HepG2 (cell line): ENCODE results near the gene PIP4K2B. TPM values are rescaled to one million over a fixed set of nuclear protein-coding genes. Genes with fewer than 3 reads are reported as not detected.

Experiments used
- DDIT3 ChIP-seq: sonication (generic); formaldehyde crosslinking; IDR thresholded peaks from 2 replicates; pipeline ENCODE4 v1.4.0; 2020; ENCODE audit warnings: mild to moderate bottlenecking, missing genetic modification reagents
- HNRNPH1 ChIP-seq: fragments of 200-400 bp; formaldehyde crosslinking; optimal IDR thresholded peaks from 2 replicates; pipeline ENCODE3; 2017; ENCODE audit warnings: mild to moderate bottlenecking, low read depth, low read length
- IKZF4 ChIP-seq: sonication (generic); formaldehyde crosslinking; IDR thresholded peaks from 2 replicates; pipeline ENCODE4 v1.5.1; 2020; ENCODE audit warnings: borderline replicate concordance, mild to moderate bottlenecking, low read depth, missing genetic modification reagents; ENCODE audit errors: not compliant biosample characterization
- JARID2 ChIP-seq: sonication (generic); formaldehyde crosslinking; IDR thresholded peaks from 2 replicates; pipeline ENCODE4 v1.8.1; 2023; ENCODE audit warnings: missing genetic modification reagents, inconsistent platforms; ENCODE audit not compliant: insufficient replicate concordance
- MBD4 ChIP-seq: IDR thresholded peaks from 2 replicates; pipeline ENCODE4 v1.6.1; 2012; ENCODE audit warnings: low read length, inconsistent platforms, borderline replicate concordance
- MBNL3 ChIP-seq: fragments of 250-450 bp; sonication (Bioruptor Pico); conservative IDR thresholded peaks from 2 replicates; pipeline ENCODE4 v1.8.0; 2022; ENCODE audit warnings: mild to moderate bottlenecking, inconsistent platforms
- MXD1 ChIP-seq: sonication (generic); formaldehyde crosslinking; IDR thresholded peaks from 2 replicates; pipeline ENCODE4 v1.4.0; 2020; ENCODE audit warnings: mild to moderate bottlenecking, missing genetic modification reagents
- MXD4 ChIP-seq: IDR thresholded peaks from 2 replicates; pipeline ENCODE4 v1.6.1; 2016; ENCODE audit warnings: mild to moderate bottlenecking, missing biosample characterization, missing genetic modification reagents
- MXI1 ChIP-seq: IDR thresholded peaks from 3 replicates; pipeline ENCODE4 v1.6.1; 2012; ENCODE audit warnings: low read depth, low read length, inconsistent platforms, borderline replicate concordance
- MYC ChIP-seq: sonication (generic); formaldehyde crosslinking; IDR thresholded peaks from 2 replicates; pipeline ENCODE4 v1.9.0; 2021; ENCODE audit warnings: missing genetic modification reagents, borderline replicate concordance
- MYPOP ChIP-seq: sonication (generic); formaldehyde crosslinking; IDR thresholded peaks from 2 replicates; pipeline ENCODE4 v1.8.1; 2023; ENCODE audit warnings: mild to moderate bottlenecking, moderate library complexity, missing genetic modification reagents
- RFX5 ChIP-seq: IDR thresholded peaks from 2 replicates; pipeline ENCODE4 v1.6.1; 2011; ENCODE audit warnings: low read depth, low read length, improper control_type of control experiment
- RXRA ChIP-seq: sonication (generic); formaldehyde crosslinking; IDR thresholded peaks from 2 replicates; pipeline ENCODE4 v1.5.1; 2020; ENCODE audit warnings: missing genetic modification reagents
- STAT6 ChIP-seq: sonication (generic); formaldehyde crosslinking; IDR thresholded peaks from 2 replicates; pipeline ENCODE4 v1.4.0; 2020; ENCODE audit warnings: missing genetic modification reagents, mild to moderate bottlenecking, borderline replicate concordance
- SUZ12 ChIP-seq: fragments of 150-350 bp; IDR thresholded peaks from 2 replicates; pipeline ENCODE4 v1.6.1; 2014; ENCODE audit warnings: low read depth, low read length
- ZFAT ChIP-seq: sonication (generic); formaldehyde crosslinking; conservative IDR thresholded peaks from 2 replicates; pipeline ENCODE4 v1.8.1; 2023; ENCODE audit warnings: missing genetic modification reagents, inconsistent platforms
- ZNF12 ChIP-seq: sonication (generic); formaldehyde crosslinking; IDR thresholded peaks from 2 replicates; pipeline ENCODE4 v1.5.0; 2020; ENCODE audit warnings: missing genetic modification reagents
- ZNF251 ChIP-seq: sonication (generic); formaldehyde crosslinking; IDR thresholded peaks from 2 replicates; pipeline ENCODE4 v1.9.0; 2021; ENCODE audit warnings: mild to moderate bottlenecking, missing genetic modification reagents
- ZNF557 ChIP-seq: sonication (generic); formaldehyde crosslinking; IDR thresholded peaks from 2 replicates; pipeline ENCODE4 v1.4.0; 2020; ENCODE audit warnings: missing genetic modification reagents
- ZNF598 ChIP-seq: sonication (generic); formaldehyde crosslinking; IDR thresholded peaks from 2 replicates; pipeline ENCODE4 v1.5.1; 2020; ENCODE audit warnings: mild to moderate bottlenecking, missing genetic modification reagents, borderline replicate concordance
- ZNF713 ChIP-seq: sonication (generic); formaldehyde crosslinking; IDR thresholded peaks from 2 replicates; pipeline ENCODE4 v1.4.0; 2020; ENCODE audit warnings: mild to moderate bottlenecking, missing genetic modification reagents
- ZNF850 ChIP-seq: sonication (generic); formaldehyde crosslinking; conservative IDR thresholded peaks from 2 replicates; pipeline ENCODE4 v1.9.0; 2021; ENCODE audit warnings: mild to moderate bottlenecking, missing genetic modification reagents
- ZUFSP ChIP-seq: sonication (generic); formaldehyde crosslinking; IDR thresholded peaks from 2 replicates; pipeline ENCODE4 v1.9.0; 2021; ENCODE audit warnings: missing genetic modification reagents, mild to moderate bottlenecking, borderline replicate concordance
- polyA plus RNA-seq, 8 experiments: library from polyadenylated mRNA; depleted of rRNA in 3 of 8; stranded (reverse) in 7 of 8; unstranded in 1 of 8; fragments of >200 nt; fragmentation: Illumina TruSeq in 4 of 8; extraction: Trizol in 4 of 8; gene quantifications; 2 replicates each; pipeline versions ENCODE4 v1.2.1 to v1.2.3, GENCODE V29; 2011 to 2016; ENCODE audit warnings: low read depth in 4 of 8, missing spikeins in 1 of 8, mixed read lengths in 1 of 8; ENCODE audit not compliant: insufficient read depth in 1 of 8
- total RNA-seq, 5 experiments: library from RNA; depleted of rRNA; stranded (reverse); fragments of >200 nt; fragmentation: Illumina TruSeq; extraction: Trizol; gene quantifications; 2 replicates each; pipeline ENCODE4 v1.2.3, GENCODE V29; 2016; ENCODE audit warnings: low read depth in 1 of 5

Gene PIP4K2B
- total and polyA plus RNA-seq, 2 of the 13 experiments (the other 11 are each of a cell fraction or from before 2014, with no cell fraction given) = 20.4 to 54.0 TPM

- TF ChIP-seq MYC (CRISPR knock-in tag) = peak; percentile 89
- 0 out of 2 replicates have a peak, but pooled peaks have one; percentile 52 for TF ChIP-seq ZFAT
- TF ChIP-seq ZNF850 (CRISPR knock-in tag) = 0 out of 2 replicates have a peak, but pooled peaks have one; percentile 32
- TF ChIP-seq STAT6 (CRISPR knock-in tag) = no peak; the same call in 1 of the 2 replicates
- TF ChIP-seq ZNF251 (CRISPR knock-in tag) = no peak
- no peak for TF ChIP-seq DDIT3
- TF ChIP-seq MXI1 = peak; percentile 32; the same call in 1 of the 3 replicates
- no peak for TF ChIP-seq ZNF713 (CRISPR knock-in tag)
- no peak for TF ChIP-seq MBD4
- TF ChIP-seq JARID2 = no peak
- no peak for TF ChIP-seq ZUFSP (CRISPR knock-in tag)
- no peak; the same call in 1 of the 2 replicates for TF ChIP-seq MXD4 (CRISPR knock-in tag)
- 0 out of 2 replicates have a peak, but pooled peaks have one; percentile 24 for TF ChIP-seq ZNF12 (CRISPR knock-in tag)
- no peak for TF ChIP-seq RFX5
- TF ChIP-seq HNRNPH1 = no peak
- peak; percentile 95; the same call in 1 of the 2 replicates for TF ChIP-seq MYPOP (CRISPR knock-in tag)
- peak; percentile 62 for TF ChIP-seq IKZF4
- TF ChIP-seq RXRA (CRISPR knock-in tag) = peak; percentile 97
- TF ChIP-seq SUZ12 = no peak
- peak; percentile 56 for TF ChIP-seq MXD1 (CRISPR knock-in tag)
- no peak; the same call in none of the 2 replicates for TF ChIP-seq ZNF557
- no peak; the same call in 1 of the 2 replicates for TF ChIP-seq ZNF598 (CRISPR knock-in tag)
- TF ChIP-seq MBNL3 = no peak
These were observed 49.9 kb downstream of the PIP4K2B start (continued) for GRCh38 chr17:38749223-38750043.
